ENCODE results near the gene SERPINB8. TPM values are rescaled to one million over a fixed set of nuclear protein-coding genes. Genes with fewer than 3 reads are reported as not detected.

The SERPINB8 gene
- total RNA-seq, 4 donors from 2014 or later = 2.8 to 8.8 (median 5.3) TPM

DNA sequence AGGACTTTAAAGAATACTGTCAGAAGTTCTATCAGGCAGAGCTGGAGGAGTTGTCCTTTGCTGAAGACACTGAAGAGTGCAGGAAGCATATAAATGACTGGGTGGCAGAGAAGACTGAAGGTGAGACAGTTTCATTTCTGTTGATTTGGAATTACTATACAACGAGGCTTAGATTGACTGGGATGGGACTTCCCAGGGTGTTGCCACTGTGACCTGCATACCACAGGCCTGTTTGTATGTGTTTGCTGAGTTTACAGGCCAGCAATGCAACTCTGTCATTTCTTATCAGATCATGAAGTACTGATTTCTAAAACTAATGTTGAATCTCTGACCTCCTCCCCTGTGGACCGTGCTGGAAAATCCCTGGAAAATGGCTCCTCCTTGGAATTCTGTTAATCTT, 11.8 kb downstream of the SERPINB8 start:
- peaks cover 0 to 4% of the 10 kb centered on the region in 2 donors for H3K4me1 ChIP-seq
- 62 to 76% methylated on average over 2 of the region's 2 CpGs for WGBS, 2 donors
- peaks cover 8 to 14% of the 10 kb centered on the region in 2 donors for H3K36me3 ChIP-seq
- H3K27me3 ChIP-seq = no peaks in the 10 kb centered on the region
- no peak overlapping the region for H3K4me3 ChIP-seq (replicated peaks in 1 of 3)
- no peak for DNase-seq
- no peak overlapping the region for H3K27ac ChIP-seq
- no peaks in the 10 kb centered on the region for H3K9me3 ChIP-seq
- intact Hi-C loops (cut with DNase I) = no loop called here
- no peak for TF ChIP-seq POLR2A (IDR thresholded peaks at IDR 0.05)
- TF ChIP-seq, protein P1, sequence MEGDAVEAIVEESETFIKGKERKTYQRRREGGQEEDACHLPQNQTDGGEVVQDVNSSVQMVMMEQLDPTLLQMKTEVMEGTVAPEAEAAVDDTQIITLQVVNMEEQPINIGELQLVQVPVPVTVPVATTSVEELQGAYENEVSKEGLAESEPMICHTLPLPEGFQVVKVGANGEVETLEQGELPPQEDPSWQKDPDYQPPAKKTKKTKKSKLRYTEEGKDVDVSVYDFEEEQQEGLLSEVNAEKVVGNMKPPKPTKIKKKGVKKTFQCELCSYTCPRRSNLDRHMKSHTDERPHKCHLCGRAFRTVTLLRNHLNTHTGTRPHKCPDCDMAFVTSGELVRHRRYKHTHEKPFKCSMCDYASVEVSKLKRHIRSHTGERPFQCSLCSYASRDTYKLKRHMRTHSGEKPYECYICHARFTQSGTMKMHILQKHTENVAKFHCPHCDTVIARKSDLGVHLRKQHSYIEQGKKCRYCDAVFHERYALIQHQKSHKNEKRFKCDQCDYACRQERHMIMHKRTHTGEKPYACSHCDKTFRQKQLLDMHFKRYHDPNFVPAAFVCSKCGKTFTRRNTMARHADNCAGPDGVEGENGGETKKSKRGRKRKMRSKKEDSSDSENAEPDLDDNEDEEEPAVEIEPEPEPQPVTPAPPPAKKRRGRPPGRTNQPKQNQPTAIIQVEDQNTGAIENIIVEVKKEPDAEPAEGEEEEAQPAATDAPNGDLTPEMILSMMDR (IDR thresholded peaks at IDR 0.05) = no peak

DNA sequence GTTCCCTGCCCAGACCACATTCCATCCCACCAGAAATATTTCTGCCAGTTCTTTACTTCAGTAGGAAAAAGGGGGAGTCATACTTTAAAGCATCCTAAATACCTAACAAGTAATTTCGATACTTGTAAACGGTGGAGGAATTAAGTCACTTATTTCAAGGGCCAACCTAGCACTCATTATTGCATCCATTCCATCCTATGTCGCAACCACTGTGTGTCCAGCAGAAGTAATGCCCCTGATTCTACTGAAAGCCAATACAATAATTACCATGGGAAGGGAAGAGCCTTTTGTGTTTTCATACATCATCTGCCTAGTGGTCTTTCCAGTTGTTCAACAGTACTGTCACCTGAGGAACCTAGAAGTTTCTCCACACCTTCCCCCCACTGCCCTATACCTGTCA, 12.5 kb downstream of the SERPINB8 start:
- H3K36me3 ChIP-seq = peaks cover 8 to 14% of the 10 kb centered on the region in 2 donors
- intact Hi-C loops (cut with DNase I) = no loop called here
- peaks cover 0 to 4% of the 10 kb centered on the region in 2 donors for H3K4me1 ChIP-seq
- TF ChIP-seq, protein P1 (IDR thresholded peaks at IDR 0.05) = no peak
- no peak for TF ChIP-seq POLR2A (IDR thresholded peaks at IDR 0.05)
- DNase-seq = no peak
- H3K4me3 ChIP-seq (replicated peaks in 1 of 3) = no peak overlapping the region
- WGBS, 2 donors = 86 to 97% methylated on average over 3 of the region's 3 CpGs
- no peaks in the 10 kb centered on the region for H3K9me3 ChIP-seq
- no peaks in the 10 kb centered on the region for H3K27me3 ChIP-seq
- H3K27ac ChIP-seq = no peak overlapping the region

DNA sequence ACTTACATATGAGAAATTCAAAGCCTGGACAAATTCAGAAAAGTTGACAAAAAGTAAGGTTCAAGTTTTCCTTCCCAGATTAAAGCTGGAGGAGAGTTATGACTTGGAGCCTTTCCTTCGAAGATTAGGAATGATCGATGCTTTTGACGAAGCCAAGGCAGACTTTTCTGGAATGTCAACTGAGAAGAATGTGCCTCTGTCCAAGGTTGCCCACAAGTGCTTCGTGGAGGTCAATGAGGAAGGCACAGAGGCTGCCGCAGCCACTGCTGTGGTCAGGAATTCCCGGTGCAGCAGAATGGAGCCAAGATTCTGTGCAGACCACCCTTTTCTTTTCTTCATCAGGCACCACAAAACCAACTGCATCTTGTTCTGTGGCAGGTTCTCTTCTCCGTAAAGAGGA, 17.0 kb downstream of the SERPINB8 start:
- no peaks in the 10 kb centered on the region for H3K27me3 ChIP-seq
- no peak for TF ChIP-seq POLR2A (IDR thresholded peaks at IDR 0.05)
- TF ChIP-seq, protein P1 (IDR thresholded peaks at IDR 0.05) = no peak
- 78 to 80% methylated on average over 7 of the region's 7 CpGs for WGBS, 2 donors
- H3K36me3 ChIP-seq = peaks cover 6 to 14% of the 10 kb centered on the region in 2 donors
- no peak overlapping the region for H3K27ac ChIP-seq
- H3K4me3 ChIP-seq (replicated peaks in 1 of 3) = no peak overlapping the region
- H3K4me1 ChIP-seq = no peaks in the 10 kb centered on the region
- intact Hi-C loops (cut with DNase I) = no loop called here
- DNase-seq = no peak
- H3K9me3 ChIP-seq = no peaks in the 10 kb centered on the region

DNA sequence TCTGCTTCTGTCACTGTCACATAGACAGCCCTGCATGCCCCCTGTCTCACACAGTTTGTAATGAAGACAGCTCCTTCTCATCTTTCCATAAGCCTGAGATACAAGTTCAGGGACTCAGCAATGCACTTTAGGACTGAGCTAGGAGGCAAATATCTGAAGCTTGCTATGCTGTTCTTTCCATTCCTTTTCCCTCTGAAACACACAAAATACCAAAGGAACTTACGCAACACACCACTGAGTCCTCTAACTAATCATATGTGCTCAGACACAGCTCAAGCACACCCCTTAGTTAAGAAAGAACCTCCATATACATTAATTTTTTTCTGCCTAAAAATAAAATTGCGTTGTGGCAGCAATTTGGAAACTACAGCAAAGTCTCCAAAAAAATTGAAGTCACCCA, 17.9 kb downstream of the SERPINB8 start:
- Histone ChIP-seq H3K4me1 (no peaks in the 10 kb centered on the region), H3K27me3 (no peaks in the 10 kb centered on the region), H3K27ac (no peak overlapping the region), H3K4me3 (replicated peaks in 1 of 3) (no peak overlapping the region), H3K36me3 (peaks cover 0 to 6% of the 10 kb centered on the region in 2 donors), H3K9me3 (no peaks in the 10 kb centered on the region)
- TF ChIP-seq, protein P1 (IDR thresholded peaks at IDR 0.05) = no peak
- no peak for TF ChIP-seq POLR2A (IDR thresholded peaks at IDR 0.05)
- 45 to 56% methylated on average over 2 of the region's 2 CpGs for WGBS, 2 donors
- DNase-seq = no peak
- intact Hi-C loops (cut with DNase I) = no loop called here

DNA sequence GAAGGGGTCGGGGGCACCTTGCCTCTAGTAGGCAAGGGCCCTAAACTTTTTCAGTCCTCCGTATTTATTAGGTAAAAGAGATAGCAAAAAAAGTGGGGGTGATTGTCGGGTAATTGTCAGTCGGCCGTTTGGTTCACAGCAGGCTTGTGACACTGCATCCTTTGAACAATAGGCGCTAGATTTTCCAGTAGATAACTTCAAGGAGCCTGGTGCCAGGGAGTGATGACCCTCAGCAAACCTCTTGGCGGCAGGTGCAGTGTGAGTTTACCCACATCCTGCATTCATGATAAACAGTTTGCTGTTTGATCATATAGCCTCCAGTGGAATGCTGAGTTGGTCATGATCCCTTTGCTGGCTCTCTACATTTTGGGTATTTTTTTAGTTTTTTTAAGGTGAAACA, 22.9 kb downstream of the SERPINB8 start:
- 87 to 91% methylated on average over 7 of the region's 7 CpGs for WGBS, 2 donors
- H3K9me3 ChIP-seq = no peaks in the 10 kb centered on the region

More for the DNA sequence above, 22.9 kb downstream of the SERPINB8 start:
- Histone ChIP-seq H3K4me3 (replicated peaks in 1 of 3) (no peak overlapping the region), H3K27me3 (no peaks in the 10 kb centered on the region), H3K36me3 (no peaks in the 10 kb centered on the region), H3K27ac (no peak overlapping the region), H3K4me1 (no peaks in the 10 kb centered on the region)
- TF ChIP-seq POLR2A (IDR thresholded peaks at IDR 0.05) = no peak
- TF ChIP-seq, protein P1 (IDR thresholded peaks at IDR 0.05) = no peak
- intact Hi-C loops (cut with DNase I) = no loop called here
- no peak for DNase-seq
